Measurements from ENCODE around the gene RNF32.
"Not testable (repeated sequence)": the region's sequence is repeated elsewhere in the genome, so short reads cannot be mapped to it uniquely, and the experiment has no call there.

RNF32 gene

GRCh38 chr7:156640949-156641485, 443 bp downstream of the RNF32 start (continued):
- no peak for TF ChIP-seq POU6F1 (CRISPR knock-in tag; IDR thresholded peaks at IDR 0.05; ENCODE audit: borderline replicate concordance, low read depth)
- no peak for TF ChIP-seq TOX (CRISPR knock-in tag; IDR thresholded peaks at IDR 0.05; ENCODE audit: borderline replicate concordance)
- no peak for TF ChIP-seq ARNTL (CRISPR knock-in tag; IDR thresholded peaks at IDR 0.05; ENCODE audit: borderline replicate concordance, low read depth)
- no peak for TF ChIP-seq ZNF565 (CRISPR knock-in tag; conservative IDR thresholded peaks at IDR 0.05; ENCODE audit: low read depth)
- no peak for TF ChIP-seq ZC3H10 (CRISPR knock-in tag; IDR thresholded peaks at IDR 0.05)
- 0 out of 2 replicates have a peak, but pooled peaks have one; percentile 39 for TF ChIP-seq CSDC2 (CRISPR knock-in tag; IDR thresholded peaks at IDR 0.05)
- no peak for TF ChIP-seq RARB (CRISPR knock-in tag; IDR thresholded peaks at IDR 0.05)
- peak; percentile 52; the same call in 1 of the 2 replicates for TF ChIP-seq TSHZ2 (CRISPR knock-in tag; IDR thresholded peaks at IDR 0.05)
- TF ChIP-seq ZNF70 (CRISPR knock-in tag; IDR thresholded peaks at IDR 0.05): no peak

GRCh38 chr7:156642306-156643045, 1.9 kb downstream of the RNF32 start:
- no peak for ATAC-seq
- TF ChIP-seq CSDC2 (CRISPR knock-in tag; IDR thresholded peaks at IDR 0.05) (no peak), ZNF8 (CRISPR knock-in tag; IDR thresholded peaks at IDR 0.05) (no peak)

DNA sequence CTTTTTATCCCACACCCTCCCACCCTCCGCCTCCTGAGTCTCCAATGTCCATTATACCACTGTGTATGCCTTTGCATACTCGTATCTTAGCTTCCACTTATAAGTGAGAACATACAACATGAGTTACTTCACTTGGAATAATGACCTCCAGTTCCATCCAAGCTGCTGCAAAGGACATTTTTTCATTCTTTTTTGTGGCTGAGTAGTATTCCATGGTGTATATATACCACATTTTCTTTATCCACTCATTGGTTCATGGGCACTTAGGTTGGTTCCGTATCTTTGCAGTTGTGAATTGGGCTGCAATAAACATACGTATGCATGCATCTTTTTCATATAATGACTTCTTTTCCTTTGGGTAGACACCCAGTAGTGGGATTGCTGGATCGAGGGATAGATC, 6.8 kb downstream of the RNF32 start:
- peak; percentile 50 for TF ChIP-seq ZNF8 (CRISPR knock-in tag; IDR thresholded peaks at IDR 0.05)
- not testable (repeated sequence) for ATAC-seq

- TF ChIP-seq TSHZ2 (CRISPR knock-in tag; IDR thresholded peaks at IDR 0.05) (no peak), CSDC2 (CRISPR knock-in tag; IDR thresholded peaks at IDR 0.05) (no peak), RARB (CRISPR knock-in tag; IDR thresholded peaks at IDR 0.05) (no peak), CSRNP3 (CRISPR knock-in tag; IDR thresholded peaks at IDR 0.05) (no peak), ESRRG (CRISPR knock-in tag; IDR thresholded peaks at IDR 0.05) (no peak), ZNF565 (CRISPR knock-in tag; conservative IDR thresholded peaks at IDR 0.05; ENCODE audit: low read depth) (no peak), SNAI2 (CRISPR knock-in tag; IDR thresholded peaks at IDR 0.05) (no peak)
- peak; percentile 77 for ATAC-seq
Measured at GRCh38 chr7:156650042-156650441, 9.5 kb downstream of the RNF32 start.

DNA sequence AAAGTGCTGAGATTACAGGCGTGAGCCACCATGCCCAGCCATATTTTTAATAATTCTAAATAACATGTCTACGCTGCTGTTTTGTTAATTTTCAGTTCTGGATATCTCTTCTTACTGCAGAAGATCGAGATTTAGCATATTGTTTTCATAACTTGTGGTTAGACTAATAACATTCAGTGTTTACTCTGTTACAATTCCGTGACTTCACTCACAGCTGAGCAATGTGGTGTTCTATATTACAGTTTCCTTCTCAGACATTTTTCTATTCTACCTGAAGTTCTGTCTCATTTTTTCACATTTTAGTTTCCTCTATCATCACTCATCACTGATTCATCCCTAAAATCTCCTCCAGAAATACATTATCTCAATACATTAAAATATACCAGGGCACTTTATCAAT, 10.9 kb downstream of the RNF32 start:
- no peak for ATAC-seq
- TF ChIP-seq ESRRG (CRISPR knock-in tag; IDR thresholded peaks at IDR 0.05) (no peak), SNAI2 (CRISPR knock-in tag; IDR thresholded peaks at IDR 0.05) (no peak), POU6F1 (CRISPR knock-in tag; IDR thresholded peaks at IDR 0.05; ENCODE audit: borderline replicate concordance, low read depth) (no peak), TSHZ2 (CRISPR knock-in tag; IDR thresholded peaks at IDR 0.05) (no peak), ZFP30 (CRISPR knock-in tag; IDR thresholded peaks at IDR 0.05) (no peak), PPARA (CRISPR knock-in tag; IDR thresholded peaks at IDR 0.05; ENCODE audit: borderline replicate concordance) (no peak), RARB (CRISPR knock-in tag; IDR thresholded peaks at IDR 0.05) (no peak), ARNTL (CRISPR knock-in tag; IDR thresholded peaks at IDR 0.05; ENCODE audit: borderline replicate concordance, low read depth) (no peak), CREB5 (CRISPR knock-in tag; IDR thresholded peaks at IDR 0.05; ENCODE audit: low read depth) (no peak), ZC3H10 (CRISPR knock-in tag; IDR thresholded peaks at IDR 0.05) (no peak), ZNF70 (CRISPR knock-in tag; IDR thresholded peaks at IDR 0.05) (no peak)
